SK-N-SH (cell line): ENCODE data around the gene TINAG. TPM values are rescaled to one million over a fixed set of nuclear protein-coding genes. Genes with fewer than 3 reads are reported as not detected.

Experiments used
- CTCF ChIA-PET: fragments of 300-600, 350-600 bp; formaldehyde crosslinking; extraction: SDS; loops from one replicate; lab custom pipeline; 2021; lab: Yijun Ruan, JAX
- POLR2A ChIA-PET: fragments of 350-600 bp; sonication (Branson Sonifier 250); formaldehyde crosslinking; extraction: SDS; loops from one replicate; lab custom pipeline; 2020; ENCODE audit warnings: antibody characterized with exemption, inconsistent platforms; lab: Yijun Ruan, JAX
- DNase-seq: peaks from one replicate; pipeline ENCODE4 v3.0.0; 2012
- H2AFZ ChIP-seq: fragments of 200-600 bp; sonication (generic); 2 replicates; pipeline ENCODE4 v1.8.1; 2016; ENCODE audit warnings: antibody characterized with exemption, mild to moderate bottlenecking, low read depth
- H3F3A ChIP-seq: fragments of 200-600 bp; sonication (generic); replicated peaks from 2 replicates; pipeline ENCODE3; 2016; ENCODE audit warnings: antibody characterized with exemption, mild to moderate bottlenecking; ENCODE audit not compliant: insufficient read depth
- H3K27ac ChIP-seq, 2 experiments: fragments of 200-500 bp in 1 of 2; fragments of 200-600 bp in 1 of 2; sonication (Bioruptor generic) in 1 of 2; sonication (generic), shearing (Covaris generic) in 1 of 2; 2 replicates each; pipeline versions ENCODE4 v1.5.1 to v1.6.1; 2014 to 2016; ENCODE audit warnings: low read depth in 2 of 2, inconsistent platforms in 1 of 2, low read length in 1 of 2, mild to moderate bottlenecking in 1 of 2, mixed read lengths in 1 of 2
- H3K27me3 ChIP-seq: fragments of 200-600 bp; sonication (generic), shearing (Covaris generic); 2 replicates; pipeline ENCODE4 v1.6.1; 2016; ENCODE audit warnings: mixed run types; ENCODE audit not compliant: insufficient read depth
- H3K36me3 ChIP-seq, 2 experiments: fragments of 200-500 bp in 1 of 2; fragments of 200-600 bp in 1 of 2; sonication (Bioruptor generic) in 1 of 2; sonication (generic) in 1 of 2; replicated peaks in 1 of 2; 2 replicates each; pipeline versions ENCODE3 to v1.5.1; 2014 to 2016; ENCODE audit warnings: low read length in 1 of 2, mild to moderate bottlenecking in 1 of 2; ENCODE audit not compliant: insufficient read depth in 2 of 2, control insufficient read depth in 1 of 2
- H3K4me1 ChIP-seq, 2 experiments: fragments of 200-500 bp in 1 of 2; fragments of 200-600 bp in 1 of 2; sonication (Bioruptor generic) in 1 of 2; sonication (generic), shearing (Covaris generic) in 1 of 2; 2 replicates each; pipeline versions ENCODE4 v1.5.1 to v1.6.1; 2014 to 2016; ENCODE audit warnings: low read depth in 1 of 2, low read length in 1 of 2, mixed run types in 1 of 2; ENCODE audit not compliant: insufficient read depth in 2 of 2, control insufficient read depth in 1 of 2
- H3K4me2 ChIP-seq: fragments of 200-600 bp; sonication (generic), shearing (Covaris generic); 2 replicates; pipeline ENCODE4 v1.6.1; 2017; ENCODE audit warnings: mixed run types
- H3K4me3 ChIP-seq, 2 experiments: fragments of 200-500 bp in 1 of 2; fragments of 200-600 bp in 1 of 2; sonication (Bioruptor generic) in 1 of 2; sonication (generic), shearing (Covaris generic) in 1 of 2; 2 replicates each; pipeline versions ENCODE4 v1.5.1 to v1.8.1; 2014 to 2016; ENCODE audit warnings: low read depth in 2 of 2, inconsistent platforms in 1 of 2, low read length in 1 of 2, mild to moderate bottlenecking in 1 of 2, mixed read lengths in 1 of 2, moderate library complexity in 1 of 2
- H3K79me2 ChIP-seq: fragments of 200-600 bp; sonication (generic); 2 replicates; pipeline ENCODE4 v1.8.1; 2017; ENCODE audit warnings: mild to moderate bottlenecking; ENCODE audit not compliant: insufficient read depth
- H3K9ac ChIP-seq: fragments of 200-600 bp; sonication (generic); 2 replicates; pipeline ENCODE4 v1.6.1; 2017; ENCODE audit warnings: mixed run types
- H3K9me2 ChIP-seq: fragments of 200-600 bp; sonication (generic); 2 replicates; pipeline ENCODE4 v1.6.1; 2017; ENCODE audit warnings: mixed run types
- H3K9me3 ChIP-seq: fragments of 200-600 bp; sonication (generic); 2 replicates; pipeline ENCODE4 v1.6.1; 2017; ENCODE audit warnings: mixed run types, mild to moderate bottlenecking, moderate library complexity
- H4K20me1 ChIP-seq: fragments of 200-600 bp; sonication (generic); 2 replicates; pipeline ENCODE4 v1.6.1; 2017; ENCODE audit warnings: mild to moderate bottlenecking, mixed run types; ENCODE audit not compliant: insufficient read depth
- ELF1 ChIP-seq: IDR thresholded peaks from 2 replicates; pipeline ENCODE4 v1.4.0; 2012
- EZH2phosphoT487 ChIP-seq: fragments of 200-600 bp; sonication (generic); IDR thresholded peaks from 2 replicates; pipeline ENCODE4 v1.6.1; 2017; ENCODE audit warnings: low read depth, mixed run types, mild to moderate bottlenecking, antibody characterized with exemption, moderate library complexity, borderline replicate concordance
- FOSL2 ChIP-seq: IDR thresholded peaks from 2 replicates; pipeline ENCODE4 v1.4.0; 2012; ENCODE audit warnings: low read depth, mild to moderate bottlenecking, moderate library complexity, borderline replicate concordance
- FOXM1 ChIP-seq: IDR thresholded peaks from 2 replicates; pipeline ENCODE4 v1.4.0; 2012; ENCODE audit warnings: low read depth, mild to moderate bottlenecking
- GABPA ChIP-seq: IDR thresholded peaks from 2 replicates; pipeline ENCODE4 v1.4.0; 2012; ENCODE audit warnings: low read depth, mild to moderate bottlenecking
- GATA2 ChIP-seq: sonication (generic); formaldehyde crosslinking; IDR thresholded peaks from 2 replicates; pipeline ENCODE4 v1.5.0; 2020; ENCODE audit warnings: mild to moderate bottlenecking, missing genetic modification reagents
- MXI1 ChIP-seq: IDR thresholded peaks from 2 replicates; pipeline ENCODE4 v1.6.1; 2012; ENCODE audit warnings: mild to moderate bottlenecking, low read depth, low read length, improper control_type of control experiment
- NFIC ChIP-seq: IDR thresholded peaks from 2 replicates; pipeline ENCODE4 v1.4.0; 2012; ENCODE audit warnings: borderline replicate concordance
- NRF1 ChIP-seq: IDR thresholded peaks from 2 replicates; pipeline ENCODE4 v1.6.1; 2012; ENCODE audit warnings: low read depth, mild to moderate bottlenecking, low read length
- POLR2AphosphoS5 ChIP-seq: IDR thresholded peaks from 2 replicates; pipeline ENCODE4 v1.6.1; 2012; ENCODE audit warnings: low read depth, low read length
- RAD21 ChIP-seq: IDR thresholded peaks from 2 replicates; pipeline ENCODE4 v1.6.1; 2012; ENCODE audit warnings: mild to moderate bottlenecking, low read length
- RCOR1 ChIP-seq: fragments of 150-350 bp; IDR thresholded peaks from 2 replicates; pipeline ENCODE4 v1.6.1; 2017; ENCODE audit warnings: antibody characterized with exemption, low read length
- RFX5 ChIP-seq: IDR thresholded peaks from 2 replicates; pipeline ENCODE4 v1.6.1; 2012; ENCODE audit warnings: mild to moderate bottlenecking, improper control_type of control experiment, low read length
- RXRA ChIP-seq: IDR thresholded peaks from 2 replicates; pipeline ENCODE4 v1.4.0; 2012; ENCODE audit warnings: low read depth, mild to moderate bottlenecking, borderline replicate concordance
- SMC3 ChIP-seq: IDR thresholded peaks from 2 replicates; pipeline ENCODE4 v1.6.1; 2012; ENCODE audit warnings: low read depth, low read length, improper control_type of control experiment
- TAF1 ChIP-seq: IDR thresholded peaks from 2 replicates; pipeline ENCODE4 v1.6.1; 2012; ENCODE audit warnings: low read depth, mild to moderate bottlenecking, low read length, moderate library complexity, borderline replicate concordance
- TCF12 ChIP-seq: IDR thresholded peaks from 2 replicates; pipeline ENCODE4 v1.4.0; 2012
- WGBS: methylation state at CpG from one replicate; pipeline ENCODE4 v1.1.6; 2017; ENCODE audit warnings: low lambda C conversion rate; 5-methylcytosine and 5-hydroxymethylcytosine counted together
- polyA plus RNA-seq, 3 experiments: library from polyadenylated mRNA; depleted of rRNA; stranded (reverse); fragments of >200 nt; gene quantifications; 2 replicates each; pipeline ENCODE4 v1.2.3, GENCODE V29; 2012
- TF ChIP-seq, protein P1 (sequence below): IDR thresholded peaks from 2 replicates; pipeline ENCODE4 v1.4.0; 2012; ENCODE audit warnings: low read depth, borderline replicate concordance
- TF ChIP-seq, protein P2 (sequence below): IDR thresholded peaks from 2 replicates; pipeline ENCODE4 v1.4.0; 2012; ENCODE audit warnings: low read depth
- TF ChIP-seq, protein P3 (sequence below): fragments of 150-350 bp; IDR thresholded peaks from 2 replicates; pipeline ENCODE4 v1.6.1; 2017; ENCODE audit warnings: antibody characterized with exemption, low read length, low read depth, borderline replicate concordance
- TF ChIP-seq, protein P4 (sequence below): IDR thresholded peaks from 2 replicates; pipeline ENCODE4; 2012
- TF ChIP-seq, protein P5 (sequence below): fragments of 150-350 bp; IDR thresholded peaks from 2 replicates; pipeline ENCODE4 v1.6.1; 2016; ENCODE audit warnings: mild to moderate bottlenecking, low read depth, low read length

TINAG gene
- polyA plus RNA-seq, 1 of the 3 experiments (the other 2 are of a cell fraction): 0.13 TPM

DNA sequence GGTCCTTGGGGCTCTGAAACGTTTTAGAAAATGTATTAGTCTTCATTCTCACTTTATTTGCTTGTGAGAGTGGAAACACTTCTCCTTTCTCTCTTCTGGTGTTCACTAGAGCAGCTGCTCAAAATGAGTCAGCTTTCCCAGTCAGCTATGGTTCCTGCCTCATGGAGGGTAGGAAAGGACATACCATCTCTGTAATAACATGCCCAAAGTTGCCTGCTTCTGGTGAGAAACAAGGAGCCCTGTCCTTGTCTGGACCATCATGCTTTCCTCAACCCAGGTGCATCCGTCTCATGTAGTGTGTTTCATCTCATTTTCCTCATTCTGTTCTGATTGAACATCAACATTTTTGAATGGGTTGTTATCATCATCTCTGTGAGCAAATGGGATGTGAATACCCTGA is 17.1 kb upstream of the TINAG start:
- WGBS: 23% methylated on average over 2 of the region's 2 CpGs
- Histone ChIP-seq H2AFZ (peak overlapping the region; percentile 58), H3K27ac (peak overlapping the region; percentile 58 to 61; a peak in 3 of 4 replicates), H3K9me2 (no peaks in the 10 kb centered on the region), H3K36me3 (no peaks in the 10 kb centered on the region), H3F3A (peaks cover 30% of the 10 kb centered on the region), H3K4me2 (peak overlapping the region; percentile 3; the same call in 1 of the 2 replicates), H3K4me1 (peaks cover 0 to 37% of the 10 kb centered on the region in 2 experiments), H3K4me3 (no peak overlapping the region), H3K79me2 (no peaks in the 10 kb centered on the region), H3K27me3 (no peaks in the 10 kb centered on the region), H3K9ac (peak overlapping the region; percentile 12; the same call in 1 of the 2 replicates), H3K9me3 (no peaks in the 10 kb centered on the region), H4K20me1 (no peaks in the 10 kb centered on the region)
- ChIA-PET POLR2A (no interaction called here), CTCF (no interaction called here)
- TF ChIP-seq NRF1 (no peak), TCF12 (0 out of 2 replicates have a peak, but pooled peaks have one; percentile 5), NFIC (no peak), RFX5 (no peak), EZH2phosphoT487 (no peak), FOSL2 (peak; percentile 21; the same call in 1 of the 2 replicates), GABPA (no peak), ELF1 (no peak), RCOR1 (no peak), SMC3 (no peak), RXRA (no peak)
- TF ChIP-seq, protein P1, sequence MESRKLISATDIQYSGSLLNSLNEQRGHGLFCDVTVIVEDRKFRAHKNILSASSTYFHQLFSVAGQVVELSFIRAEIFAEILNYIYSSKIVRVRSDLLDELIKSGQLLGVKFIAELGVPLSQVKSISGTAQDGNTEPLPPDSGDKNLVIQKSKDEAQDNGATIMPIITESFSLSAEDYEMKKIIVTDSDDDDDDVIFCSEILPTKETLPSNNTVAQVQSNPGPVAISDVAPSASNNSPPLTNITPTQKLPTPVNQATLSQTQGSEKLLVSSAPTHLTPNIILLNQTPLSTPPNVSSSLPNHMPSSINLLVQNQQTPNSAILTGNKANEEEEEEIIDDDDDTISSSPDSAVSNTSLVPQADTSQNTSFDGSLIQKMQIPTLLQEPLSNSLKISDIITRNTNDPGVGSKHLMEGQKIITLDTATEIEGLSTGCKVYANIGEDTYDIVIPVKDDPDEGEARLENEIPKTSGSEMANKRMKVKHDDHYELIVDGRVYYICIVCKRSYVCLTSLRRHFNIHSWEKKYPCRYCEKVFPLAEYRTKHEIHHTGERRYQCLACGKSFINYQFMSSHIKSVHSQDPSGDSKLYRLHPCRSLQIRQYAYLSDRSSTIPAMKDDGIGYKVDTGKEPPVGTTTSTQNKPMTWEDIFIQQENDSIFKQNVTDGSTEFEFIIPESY: no peak
- DNase-seq: no peak

DNA sequence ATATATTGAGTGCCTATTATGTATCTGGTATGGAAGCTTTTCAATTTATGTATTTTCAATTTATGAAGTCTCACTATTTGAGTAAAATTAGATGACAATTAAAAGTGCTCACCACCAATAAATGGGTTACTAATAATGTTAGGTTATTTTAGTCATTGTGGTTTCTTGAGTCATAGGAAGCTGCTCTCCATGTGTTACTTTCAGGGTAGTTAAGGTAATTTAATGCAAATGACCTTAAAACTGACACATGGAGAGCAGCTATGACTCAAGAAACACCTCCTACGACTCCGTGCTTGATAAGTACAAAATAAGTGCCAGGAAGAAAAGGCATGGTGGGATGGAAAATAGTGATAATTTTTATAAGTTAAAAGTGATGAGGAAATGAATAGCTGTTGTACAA is 16.5 kb upstream of the TINAG start:
- peak overlapping the region; percentile 58 to 61; a peak in 3 of 4 replicates for H3K27ac ChIP-seq
- no peaks in the 10 kb centered on the region for H3K9me2 ChIP-seq
- no peaks in the 10 kb centered on the region for H4K20me1 ChIP-seq
- peaks cover 0 to 33% of the 10 kb centered on the region in 2 experiments for H3K4me1 ChIP-seq
- H3K9me3 ChIP-seq: no peaks in the 10 kb centered on the region
- no peaks in the 10 kb centered on the region for H3K36me3 ChIP-seq
- WGBS: 18% methylated on average over 2 of the region's 2 CpGs
- no peaks in the 10 kb centered on the region for H3K79me2 ChIP-seq
- DNase-seq: no peak
- no peak overlapping the region for H3K4me3 ChIP-seq
- H3K27me3 ChIP-seq: no peaks in the 10 kb centered on the region
- H3K4me2 ChIP-seq: no peak overlapping the region
- ChIA-PET CTCF (no interaction called here), POLR2A (no interaction called here)
- peaks cover 24% of the 10 kb centered on the region for H3F3A ChIP-seq
- no peak overlapping the region for H2AFZ ChIP-seq
- no peak overlapping the region for H3K9ac ChIP-seq
- TF ChIP-seq TAF1 (no peak), NRF1 (no peak), MXI1 (no peak), SMC3 (no peak), RFX5 (no peak), NFIC (no peak), GATA2 (CRISPR knock-in tag) (no peak), POLR2AphosphoS5 (no peak), FOXM1 (no peak), FOSL2 (no peak), RAD21 (no peak), ELF1 (no peak), RCOR1 (no peak), RXRA (0 out of 2 replicates have a peak, but pooled peaks have one; percentile 24)
- TF ChIP-seq, protein P2, sequence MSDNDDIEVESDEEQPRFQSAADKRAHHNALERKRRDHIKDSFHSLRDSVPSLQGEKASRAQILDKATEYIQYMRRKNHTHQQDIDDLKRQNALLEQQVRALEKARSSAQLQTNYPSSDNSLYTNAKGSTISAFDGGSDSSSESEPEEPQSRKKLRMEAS: no peak
- TF ChIP-seq, protein P3, sequence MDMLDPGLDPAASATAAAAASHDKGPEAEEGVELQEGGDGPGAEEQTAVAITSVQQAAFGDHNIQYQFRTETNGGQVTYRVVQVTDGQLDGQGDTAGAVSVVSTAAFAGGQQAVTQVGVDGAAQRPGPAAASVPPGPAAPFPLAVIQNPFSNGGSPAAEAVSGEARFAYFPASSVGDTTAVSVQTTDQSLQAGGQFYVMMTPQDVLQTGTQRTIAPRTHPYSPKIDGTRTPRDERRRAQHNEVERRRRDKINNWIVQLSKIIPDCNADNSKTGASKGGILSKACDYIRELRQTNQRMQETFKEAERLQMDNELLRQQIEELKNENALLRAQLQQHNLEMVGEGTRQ: no peak
- TF ChIP-seq, protein P4, sequence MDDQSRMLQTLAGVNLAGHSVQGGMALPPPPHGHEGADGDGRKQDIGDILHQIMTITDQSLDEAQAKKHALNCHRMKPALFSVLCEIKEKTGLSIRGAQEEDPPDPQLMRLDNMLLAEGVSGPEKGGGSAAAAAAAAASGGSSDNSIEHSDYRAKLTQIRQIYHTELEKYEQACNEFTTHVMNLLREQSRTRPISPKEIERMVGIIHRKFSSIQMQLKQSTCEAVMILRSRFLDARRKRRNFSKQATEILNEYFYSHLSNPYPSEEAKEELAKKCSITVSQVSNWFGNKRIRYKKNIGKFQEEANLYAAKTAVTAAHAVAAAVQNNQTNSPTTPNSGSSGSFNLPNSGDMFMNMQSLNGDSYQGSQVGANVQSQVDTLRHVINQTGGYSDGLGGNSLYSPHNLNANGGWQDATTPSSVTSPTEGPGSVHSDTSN: peak; percentile 39
- TF ChIP-seq, protein P5, sequence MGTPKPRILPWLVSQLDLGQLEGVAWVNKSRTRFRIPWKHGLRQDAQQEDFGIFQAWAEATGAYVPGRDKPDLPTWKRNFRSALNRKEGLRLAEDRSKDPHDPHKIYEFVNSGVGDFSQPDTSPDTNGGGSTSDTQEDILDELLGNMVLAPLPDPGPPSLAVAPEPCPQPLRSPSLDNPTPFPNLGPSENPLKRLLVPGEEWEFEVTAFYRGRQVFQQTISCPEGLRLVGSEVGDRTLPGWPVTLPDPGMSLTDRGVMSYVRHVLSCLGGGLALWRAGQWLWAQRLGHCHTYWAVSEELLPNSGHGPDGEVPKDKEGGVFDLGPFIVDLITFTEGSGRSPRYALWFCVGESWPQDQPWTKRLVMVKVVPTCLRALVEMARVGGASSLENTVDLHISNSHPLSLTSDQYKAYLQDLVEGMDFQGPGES: no peak
